ENCODE data around the gene CFAP70. TPM values are rescaled to one million over a fixed set of nuclear protein-coding genes. Genes with fewer than 3 reads are reported as not detected.
"Not testable (repeated sequence)": the region's sequence is repeated elsewhere in the genome, so short reads cannot be mapped to it uniquely, and the experiment has no call there.

The CFAP70 gene
- total RNA-seq: 0.44 and 0.49 TPM in 2 replicates

GRCh38 chr10:73358331-73359279 is at the start of gene CFAP70:
Gene CFAP70 (minus strand): TSS chr10:73358864. CDS start chr10:73354796, 4,068 bp downstream.
- intact Hi-C loops (cut with micrococcal nuclease): loop anchor here (1.0 to 5.0 kb wide), 10 partner anchors 16 to 1001 kb away; partner anchors contain the start of genes ANXA7, DNAJC9, ECD and FAM149B1

GRCh38 chr10:73408061-73408460 is 49.4 kb upstream of the CFAP70 start:
- intact Hi-C loops (cut with micrococcal nuclease): no loop called here

GRCh38 chr10:73407495-73407894 is 48.8 kb upstream of the CFAP70 start:
- intact Hi-C loops (cut with micrococcal nuclease): no loop called here

GRCh38 chr10:73406846-73407245 is 48.2 kb upstream of the CFAP70 start:
- intact Hi-C loops (cut with micrococcal nuclease): no loop called here

GRCh38 chr10:73405556-73405955 is 46.9 kb upstream of the CFAP70 start:
- intact Hi-C loops (cut with micrococcal nuclease): no loop called here

GRCh38 chr10:73404690-73405089 is 46.0 kb upstream of the CFAP70 start:
- intact Hi-C loops (cut with micrococcal nuclease): no loop called here

- intact Hi-C loops (cut with micrococcal nuclease): no loop called here
These were observed 43.0 kb upstream of the CFAP70 start for GRCh38 chr10:73401636-73402035.

- intact Hi-C loops (cut with micrococcal nuclease): no loop called here
These were observed 40.4 kb upstream of the CFAP70 start for GRCh38 chr10:73399063-73399462.

GRCh38 chr10:73398024-73398423 is 39.4 kb upstream of the CFAP70 start:
- intact Hi-C loops (cut with micrococcal nuclease): no loop called here

- intact Hi-C loops (cut with micrococcal nuclease): not testable (repeated sequence)
These were observed 35.7 kb upstream of the CFAP70 start for GRCh38 chr10:73394325-73394724.

- intact Hi-C loops (cut with micrococcal nuclease): no loop called here
These were observed 29.6 kb upstream of the CFAP70 start for GRCh38 chr10:73388228-73388627.

GRCh38 chr10:73386583-73386982 is 27.9 kb upstream of the CFAP70 start:
- intact Hi-C loops (cut with micrococcal nuclease): no loop called here

- intact Hi-C loops (cut with micrococcal nuclease): no loop called here
These were observed 20.5 kb upstream of the CFAP70 start for GRCh38 chr10:73379064-73379748.

- intact Hi-C loops (cut with micrococcal nuclease): no loop called here
These were observed 18.0 kb upstream of the CFAP70 start for GRCh38 chr10:73376679-73377078.

- intact Hi-C loops (cut with micrococcal nuclease): no loop called here
These were observed 9.6 kb upstream of the CFAP70 start for GRCh38 chr10:73368238-73368637.

GRCh38 chr10:73366381-73367298 is 8.0 kb upstream of the CFAP70 start:
- intact Hi-C loops (cut with micrococcal nuclease): no loop called here

GRCh38 chr10:73364964-73365363 is 6.3 kb upstream of the CFAP70 start:
- intact Hi-C loops (cut with micrococcal nuclease): no loop called here

GRCh38 chr10:73359492-73359891 is 828 bp upstream of the CFAP70 start:
- intact Hi-C loops (cut with micrococcal nuclease): loop anchor here (2.0 to 5.0 kb wide), 4 partner anchors 15 to 1002 kb away; partner anchors contain the start of genes P4HA1 and SEC24C

- intact Hi-C loops (cut with micrococcal nuclease): loop anchor here (1.0 to 5.0 kb wide), 10 partner anchors 17 to 1001 kb away; partner anchors contain the start of genes ANXA7, DNAJC9, ECD and FAM149B1
These were observed 843 bp downstream of the CFAP70 start for GRCh38 chr10:73357821-73358220.

GRCh38 chr10:73357166-73357565 is 1.5 kb downstream of the CFAP70 start:
- intact Hi-C loops (cut with micrococcal nuclease): loop anchor here (5.0 kb wide), 1 partner anchor 1000 kb away; no protein-coding TSS in a partner anchor

GRCh38 chr10:73344269-73344668 is 14.4 kb downstream of the CFAP70 start:
- intact Hi-C loops (cut with micrococcal nuclease): no loop called here
